Stimulated activated naive CD8-positive, alpha-beta T cell treated with anti-CD3 and anti-CD28 coated beads, Interleukin-15, amount 100 ng/mL, for 72 hours (primary cell): Measurements from ENCODE around the gene OR8B3.
"Not testable (repeated sequence)": the region's sequence is repeated elsewhere in the genome, so short reads cannot be mapped to it uniquely, and the experiment has no call there.

Experiments
- ATAC-seq: fragments of 150-1000 bp; cut with Tn5 transposase; 2 replicates; pipeline ENCODE4 v1.10.0; 2021; ENCODE audit warnings: mild to moderate bottlenecking, moderate library complexity
- DNase-seq, 2 donors: peaks; one replicate each; pipeline ENCODE4 v3.0.0; 2021 to 2022
- H3K27ac Mint-ChIP-seq, 2 donors: one replicate each; pipeline ENCODE4 v1.8.0; 2022; ENCODE audit warnings: mild to moderate bottlenecking in 2 of 2, mixed read lengths in 2 of 2, moderate library complexity in 2 of 2
- H3K27me3 Mint-ChIP-seq: one replicate; pipeline ENCODE4 v1.8.0; 2022; ENCODE audit warnings: mixed read lengths
- H3K4me1 Mint-ChIP-seq: one replicate; pipeline ENCODE4 v1.8.0; 2022; ENCODE audit warnings: mild to moderate bottlenecking, mixed read lengths
- H3K4me3 Mint-ChIP-seq, 2 donors: one replicate each; pipeline ENCODE4 v1.8.0; 2022; ENCODE audit warnings: mild to moderate bottlenecking in 2 of 2, mixed read lengths in 2 of 2, moderate library complexity in 1 of 2
- H3K9me3 Mint-ChIP-seq, 2 donors: one replicate each; pipeline ENCODE4 v1.8.0; 2022; ENCODE audit warnings: mixed read lengths in 2 of 2

The OR8B3 gene, protein sequence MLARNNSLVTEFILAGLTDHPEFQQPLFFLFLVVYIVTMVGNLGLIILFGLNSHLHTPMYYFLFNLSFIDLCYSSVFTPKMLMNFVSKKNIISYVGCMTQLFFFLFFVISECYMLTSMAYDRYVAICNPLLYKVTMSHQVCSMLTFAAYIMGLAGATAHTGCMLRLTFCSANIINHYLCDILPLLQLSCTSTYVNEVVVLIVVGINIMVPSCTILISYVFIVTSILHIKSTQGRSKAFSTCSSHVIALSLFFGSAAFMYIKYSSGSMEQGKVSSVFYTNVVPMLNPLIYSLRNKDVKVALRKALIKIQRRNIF

DNA sequence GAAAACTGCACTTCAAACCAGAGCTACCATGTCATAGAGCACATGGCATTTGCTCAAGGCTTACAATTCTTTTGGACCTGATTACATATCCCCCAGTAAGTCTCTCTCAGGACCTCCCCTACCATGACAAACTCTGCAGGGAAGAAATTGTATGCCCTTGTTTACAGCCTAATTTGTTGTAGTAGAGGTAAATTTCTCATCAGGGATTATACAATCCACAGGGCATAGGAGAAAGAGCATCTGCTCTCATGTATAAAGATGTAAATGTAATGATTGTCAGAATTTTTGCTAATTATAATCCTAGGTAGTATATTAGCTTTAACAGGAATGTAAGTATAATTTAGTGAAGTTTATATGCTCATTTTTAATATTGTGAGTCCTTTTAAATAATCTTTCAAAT, at the start of gene OR8B3:
OR8B3 (minus strand) TSS at position 101 of the 400 bp plus-strand sequence. CDS start 1,673 bp downstream, outside the sequence.
- Mint-ChIP-seq H3K27me3 (no peaks in the 10 kb centered on the region), H3K4me3 (no peak within 1 kb of the TSS), H3K27ac (no peak within 1 kb of the TSS), H3K4me1 (no peaks in the 10 kb centered on the region), H3K9me3 (no peaks in the 10 kb centered on the region)
- ATAC-seq (no peak), DNase-seq (no peak)

DNA sequence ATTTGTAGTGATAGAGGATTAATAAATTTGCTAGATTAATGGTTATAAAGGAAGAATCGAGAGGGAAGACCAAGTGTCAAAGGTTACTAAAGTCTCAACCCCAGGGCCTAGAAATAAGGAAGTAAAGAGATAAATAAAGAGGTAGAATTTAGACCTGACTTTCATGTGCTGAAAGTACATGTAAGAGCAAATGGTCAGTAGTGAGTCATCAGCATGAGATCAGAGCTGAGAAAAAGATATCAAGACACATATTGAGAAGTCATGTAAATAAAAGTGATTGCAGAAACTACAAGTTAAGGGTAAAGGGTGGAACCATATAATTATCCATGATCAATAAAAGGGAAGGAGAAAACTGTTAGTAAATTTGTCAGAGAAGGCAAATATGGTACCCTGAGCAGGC, 48.1 kb upstream of the OR8B3 start:
- Mint-ChIP-seq H3K27me3 (peaks cover 8% of the 10 kb centered on the region), H3K27ac (no peak overlapping the region), H3K4me1 (no peaks in the 10 kb centered on the region), H3K9me3 (peaks cover 5 to 9% of the 10 kb centered on the region in 2 donors), H3K4me3 (no peak overlapping the region)
- DNase-seq (no peak), ATAC-seq (no peak)

DNA sequence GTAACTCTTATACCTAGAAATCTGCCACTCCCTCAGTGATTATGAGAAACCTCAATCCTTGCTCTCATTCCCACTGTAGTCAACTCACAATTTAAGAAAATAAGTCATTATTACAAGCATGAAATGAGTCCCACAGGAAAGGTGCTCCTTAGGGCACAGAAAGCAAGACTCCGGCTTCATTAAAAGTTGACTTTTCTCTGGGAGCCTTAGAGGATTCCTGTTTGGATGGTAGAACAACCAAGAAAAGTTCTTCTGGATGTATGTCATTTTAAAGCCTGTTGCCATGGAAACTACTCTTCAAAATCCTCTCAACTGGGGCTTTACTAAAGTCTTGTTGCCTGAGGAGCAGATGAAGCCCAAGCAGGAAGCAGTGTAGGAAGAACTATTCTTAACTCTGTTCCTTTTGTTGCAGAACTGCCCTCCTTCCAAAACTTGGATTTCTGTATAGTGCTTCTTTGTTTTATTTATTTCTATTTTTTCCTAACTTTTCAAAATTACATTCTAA, 46.9 kb upstream of the OR8B3 start, which contains the start of gene OR8B8:
OR8B8 (minus strand) TSS at position 51 of the 505 bp plus-strand sequence. CDS start 4,611 bp downstream, outside the sequence.
- H3K4me3 Mint-ChIP-seq = no peak within 1 kb of the TSS

DNA sequence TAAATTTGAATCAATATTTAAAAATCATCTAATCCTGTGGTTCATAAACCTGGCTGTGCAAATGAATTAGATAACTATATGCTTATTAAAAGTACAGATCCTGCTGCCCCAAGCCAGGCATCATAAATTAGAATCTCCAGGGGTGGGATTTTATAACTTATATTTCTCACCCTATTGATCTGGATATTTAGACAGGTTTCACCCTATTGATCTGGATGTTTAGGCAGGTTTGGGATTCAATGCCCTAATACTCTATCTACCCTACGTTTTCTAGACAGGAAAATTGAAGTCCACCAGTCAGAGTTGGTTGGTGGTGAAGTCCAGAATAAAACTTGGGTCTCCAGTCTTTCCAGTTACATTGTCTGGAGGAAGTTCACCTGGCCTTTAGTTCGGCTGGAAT, 44.0 kb upstream of the OR8B3 start:
- DNase-seq = no peak
- H3K27me3 Mint-ChIP-seq = peaks cover 35% of the 10 kb centered on the region
- no peak overlapping the region for H3K4me3 Mint-ChIP-seq
- H3K9me3 Mint-ChIP-seq = peaks cover 4 to 11% of the 10 kb centered on the region in 2 donors
- no peaks in the 10 kb centered on the region for H3K4me1 Mint-ChIP-seq
- H3K27ac Mint-ChIP-seq = no peak overlapping the region
- ATAC-seq = no peak

More for the DNA sequence above, 46.9 kb upstream of the OR8B3 start, which contains the start of gene OR8B8:
- Mint-ChIP-seq H3K9me3 (peaks cover 0 to 2% of the 10 kb centered on the region in 2 donors), H3K27me3 (peaks cover 14% of the 10 kb centered on the region), H3K27ac (no peak within 1 kb of the TSS), H3K4me1 (no peaks in the 10 kb centered on the region)
- no peak for ATAC-seq
- DNase-seq = no peak

DNA sequence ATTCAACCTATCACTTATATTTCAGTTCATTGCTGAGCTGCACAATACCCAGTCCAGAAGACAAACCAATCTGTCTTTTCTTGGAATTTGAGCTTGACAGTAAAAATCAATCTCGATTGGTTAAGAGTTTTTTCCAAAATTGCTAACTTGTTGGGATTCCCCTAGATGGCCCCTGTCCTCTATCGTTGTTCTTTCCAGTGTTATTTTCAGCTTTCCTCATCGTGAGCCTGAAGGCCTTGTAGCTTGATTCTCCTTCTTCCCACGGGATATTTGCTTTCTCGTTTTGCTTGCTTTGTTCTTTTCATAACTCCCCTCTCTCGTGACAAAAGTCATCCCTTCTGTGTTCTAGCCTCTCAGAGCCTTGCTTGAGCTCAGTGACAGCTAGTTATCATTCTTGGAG, 43.6 kb upstream of the OR8B3 start:
- Mint-ChIP-seq H3K27me3 (peaks cover 35% of the 10 kb centered on the region), H3K4me3 (no peak overlapping the region), H3K9me3 (peaks cover 4 to 11% of the 10 kb centered on the region in 2 donors), H3K27ac (no peak overlapping the region), H3K4me1 (no peaks in the 10 kb centered on the region)
- DNase-seq (no peak), ATAC-seq (no peak)

DNA sequence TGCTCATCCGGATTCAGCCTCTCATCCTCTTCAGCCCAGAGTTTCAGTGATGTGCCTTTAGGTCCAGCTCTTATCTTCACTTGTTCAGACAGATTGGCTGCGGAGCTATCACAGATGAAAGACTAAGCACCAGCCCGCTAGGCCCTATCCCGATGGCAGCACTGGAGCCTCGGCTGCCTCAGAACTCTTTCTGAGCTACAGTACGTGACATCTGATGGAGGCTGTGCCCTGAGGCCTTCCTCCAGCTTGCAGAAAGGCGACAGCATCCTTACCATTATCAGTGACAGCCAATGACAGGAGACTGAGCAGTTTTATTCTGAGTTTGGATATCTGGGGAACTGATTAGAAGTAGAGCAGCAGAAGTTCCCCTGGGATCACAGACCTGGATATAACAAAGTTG, 42.7 kb upstream of the OR8B3 start:
- Mint-ChIP-seq H3K27me3 (peaks cover 35% of the 10 kb centered on the region), H3K4me3 (no peak overlapping the region), H3K9me3 (peaks cover 4 to 11% of the 10 kb centered on the region in 2 donors), H3K27ac (no peak overlapping the region), H3K4me1 (no peaks in the 10 kb centered on the region)
- ATAC-seq (no peak), DNase-seq (no peak)

DNA sequence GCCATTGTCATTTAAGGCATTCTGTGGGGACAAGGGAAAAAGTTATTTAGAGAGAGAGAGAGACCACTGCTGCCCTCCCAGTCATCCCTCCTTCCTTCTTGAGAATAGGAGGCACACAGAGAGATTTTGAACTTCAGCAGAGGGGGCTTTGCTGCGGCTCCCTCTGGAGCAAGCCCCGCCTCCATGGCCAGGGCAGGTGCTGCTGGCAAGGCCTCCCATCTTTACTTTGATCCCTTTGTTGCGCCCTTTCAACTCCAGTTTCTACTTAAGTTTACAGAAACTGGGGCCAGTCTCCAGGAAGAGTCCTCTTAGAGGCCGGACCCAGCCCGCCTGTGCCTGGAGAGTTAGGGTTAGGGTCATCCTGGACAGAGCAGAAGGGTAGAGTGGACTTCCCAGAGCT, 42.3 kb upstream of the OR8B3 start:
- ATAC-seq (no peak), DNase-seq (no peak)
- Mint-ChIP-seq H3K27me3 (peaks cover 35% of the 10 kb centered on the region), H3K9me3 (peaks cover 4 to 11% of the 10 kb centered on the region in 2 donors), H3K4me3 (no peak overlapping the region), H3K27ac (no peak overlapping the region), H3K4me1 (no peaks in the 10 kb centered on the region)

DNA sequence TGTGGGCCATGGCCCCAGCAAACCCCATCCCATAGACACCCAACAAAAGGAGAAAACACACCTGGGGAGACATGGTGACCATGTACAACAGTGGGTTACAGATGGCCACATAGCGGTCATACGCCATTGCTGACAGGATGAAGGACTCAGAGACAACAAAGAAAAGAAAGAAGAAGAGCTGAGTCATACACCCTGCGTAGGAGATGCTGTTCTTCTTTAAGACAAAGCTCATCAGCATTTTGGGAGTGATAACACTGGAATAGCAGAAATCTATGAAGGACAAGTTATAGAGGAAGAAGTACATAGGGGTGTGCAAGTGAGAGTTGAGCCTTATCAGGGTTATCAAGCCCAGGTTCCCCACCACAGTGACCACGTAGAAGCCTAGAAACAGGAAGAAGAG, 41.8 kb upstream of the OR8B3 start:
- H3K27me3 Mint-ChIP-seq = peaks cover 35% of the 10 kb centered on the region
- H3K9me3 Mint-ChIP-seq = peaks cover 4 to 11% of the 10 kb centered on the region in 2 donors
- H3K27ac Mint-ChIP-seq = no peak overlapping the region
- DNase-seq (no peak), ATAC-seq (no peak)
- H3K4me3 Mint-ChIP-seq = no peak overlapping the region
- H3K4me1 Mint-ChIP-seq = no peaks in the 10 kb centered on the region

DNA sequence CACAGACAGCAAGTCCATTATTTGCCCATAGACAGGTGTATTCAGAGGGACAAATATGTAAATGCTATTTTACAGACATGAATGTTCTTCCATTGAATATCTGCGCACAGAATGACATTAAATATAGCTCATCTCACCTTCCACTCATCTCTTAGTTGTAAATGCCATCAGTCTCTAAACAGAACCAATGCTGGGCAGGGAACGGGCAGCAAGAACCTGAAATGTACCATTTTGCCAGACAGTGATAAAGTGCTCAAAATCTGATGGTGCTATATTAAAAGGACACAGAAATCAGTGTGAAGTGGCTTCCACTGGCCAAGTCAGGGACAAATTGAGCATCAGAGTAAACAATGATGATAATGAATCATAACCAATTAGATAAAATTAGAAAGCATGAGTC, 35.9 kb upstream of the OR8B3 start:
- H3K4me3 Mint-ChIP-seq = no peak overlapping the region

DNA sequence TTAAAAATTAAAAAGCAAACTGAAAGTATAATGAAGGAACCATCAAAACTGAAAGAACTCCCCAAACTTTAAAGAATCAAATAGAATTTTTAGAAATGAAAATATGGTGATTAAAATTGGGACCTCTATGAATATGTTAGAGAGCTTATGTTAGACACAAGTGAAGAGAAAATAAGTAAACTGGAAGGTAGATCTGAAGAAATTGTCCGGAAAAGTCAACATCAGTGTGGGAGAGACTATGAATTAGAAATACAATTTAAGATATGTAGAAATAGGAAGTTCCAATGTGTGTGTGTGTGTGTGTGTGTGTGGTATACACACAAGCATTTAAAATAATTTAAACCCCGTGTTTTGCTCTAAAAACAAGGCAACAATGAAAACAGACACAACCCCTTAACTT, 30.8 kb upstream of the OR8B3 start:
- Mint-ChIP-seq H3K4me1 (no peaks in the 10 kb centered on the region), H3K4me3 (no peak overlapping the region), H3K27me3 (peaks cover 11% of the 10 kb centered on the region), H3K27ac (no peak overlapping the region), H3K9me3 (no peaks in the 10 kb centered on the region)
- no peak for ATAC-seq
- no peak for DNase-seq

More for the DNA sequence above, 35.9 kb upstream of the OR8B3 start:
- ATAC-seq = no peak
- DNase-seq = no peak
- peaks cover 28% of the 10 kb centered on the region for H3K27me3 Mint-ChIP-seq
- no peak overlapping the region for H3K27ac Mint-ChIP-seq
- H3K4me1 Mint-ChIP-seq = no peaks in the 10 kb centered on the region
- no peaks in the 10 kb centered on the region for H3K9me3 Mint-ChIP-seq

DNA sequence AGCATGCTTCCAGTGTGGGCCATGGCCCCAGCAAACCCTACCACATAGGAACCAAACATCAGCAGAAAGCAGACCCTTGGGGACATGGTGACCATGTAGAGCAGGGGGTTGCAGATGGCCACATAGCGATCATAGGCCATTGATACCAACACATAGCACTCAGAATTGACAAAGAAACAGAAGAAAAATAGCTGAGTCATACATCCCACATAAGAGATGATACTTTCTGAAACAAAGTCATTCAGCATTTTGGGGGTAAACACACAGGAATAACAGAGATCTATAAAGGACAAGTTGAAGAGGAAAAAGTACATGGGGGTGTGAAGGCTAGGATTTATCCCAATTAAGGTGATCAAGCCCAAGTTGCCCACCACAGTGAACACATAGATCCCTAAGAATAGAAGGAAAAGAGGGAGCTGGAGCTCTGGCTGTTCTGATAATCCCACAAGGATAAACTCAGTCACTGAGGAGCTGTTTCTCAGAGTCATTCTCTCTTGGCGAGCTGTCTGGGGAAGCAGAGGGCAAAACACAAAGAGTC, 25.6 kb upstream of the OR8B3 start, which contains the start of gene OR8B4:
OR8B4 (minus strand) TSS at position 488 of the 538 bp plus-strand sequence; CDS start at position 488, 0 bp downstream.
- Mint-ChIP-seq H3K4me3 (no peak within 1 kb of the TSS), H3K9me3 (no peaks in the 10 kb centered on the region)
- ATAC-seq = no peak

DNA sequence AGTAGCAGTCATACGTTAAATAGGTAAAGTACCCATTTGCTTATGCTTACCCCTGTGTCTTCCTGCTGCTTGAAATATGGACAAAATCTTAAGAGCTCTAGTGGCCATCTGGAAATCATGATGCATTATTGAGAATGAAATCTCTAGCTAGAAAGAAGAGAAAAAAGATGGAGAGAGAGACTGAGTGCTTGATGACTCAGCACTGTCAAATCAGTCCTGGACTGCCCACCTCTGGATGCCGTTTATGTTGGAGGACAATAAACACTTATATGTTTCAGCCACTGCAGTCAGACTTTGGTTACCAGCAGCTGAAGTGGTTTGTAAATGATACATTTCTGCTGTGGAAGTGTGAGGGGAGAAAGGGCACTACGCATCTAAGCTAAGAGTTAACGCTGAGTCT, 22.2 kb upstream of the OR8B3 start:
- Mint-ChIP-seq H3K27ac (no peak overlapping the region), H3K4me3 (no peak overlapping the region), H3K27me3 (peaks cover 47% of the 10 kb centered on the region), H3K9me3 (no peaks in the 10 kb centered on the region), H3K4me1 (no peaks in the 10 kb centered on the region)
- DNase-seq (no peak), ATAC-seq (no peak)

More for the DNA sequence above, 25.6 kb upstream of the OR8B3 start, which contains the start of gene OR8B4:
- peaks cover 47% of the 10 kb centered on the region for H3K27me3 Mint-ChIP-seq
- H3K4me1 Mint-ChIP-seq = no peaks in the 10 kb centered on the region
- no peak within 1 kb of the TSS for H3K27ac Mint-ChIP-seq
- DNase-seq = no peak

DNA sequence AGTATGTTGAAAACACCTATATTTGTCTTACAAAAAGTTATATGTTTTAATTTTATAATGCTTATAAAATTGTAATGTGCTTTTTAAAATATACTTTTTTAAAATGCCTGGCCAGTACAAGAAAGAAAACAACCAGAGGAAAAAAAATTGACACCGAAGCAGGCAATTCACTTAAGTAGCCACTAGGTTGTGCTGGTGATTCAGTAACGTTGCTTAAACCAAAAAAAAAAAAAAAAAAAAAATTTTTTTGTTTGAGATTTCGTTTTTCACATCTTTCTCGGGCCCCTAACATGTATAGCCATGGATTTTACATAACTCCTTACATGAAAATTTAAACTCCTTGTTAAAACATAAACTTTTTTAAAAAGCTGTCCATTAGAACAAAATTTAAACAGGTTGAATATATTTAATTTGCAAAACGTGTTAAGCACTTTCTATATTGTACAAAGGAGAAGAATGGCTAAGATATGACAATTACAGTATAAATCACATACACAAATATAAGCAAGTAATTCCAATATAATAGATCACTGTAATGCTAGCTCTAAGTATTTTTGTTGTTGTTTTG, 16.6 kb upstream of the OR8B3 start:
- Mint-ChIP-seq H3K4me3 (no peak overlapping the region), H3K9me3 (no peaks in the 10 kb centered on the region), H3K27me3 (peaks cover 18% of the 10 kb centered on the region), H3K4me1 (no peaks in the 10 kb centered on the region), H3K27ac (no peak overlapping the region)
- ATAC-seq = no peak
- no peak for DNase-seq

DNA sequence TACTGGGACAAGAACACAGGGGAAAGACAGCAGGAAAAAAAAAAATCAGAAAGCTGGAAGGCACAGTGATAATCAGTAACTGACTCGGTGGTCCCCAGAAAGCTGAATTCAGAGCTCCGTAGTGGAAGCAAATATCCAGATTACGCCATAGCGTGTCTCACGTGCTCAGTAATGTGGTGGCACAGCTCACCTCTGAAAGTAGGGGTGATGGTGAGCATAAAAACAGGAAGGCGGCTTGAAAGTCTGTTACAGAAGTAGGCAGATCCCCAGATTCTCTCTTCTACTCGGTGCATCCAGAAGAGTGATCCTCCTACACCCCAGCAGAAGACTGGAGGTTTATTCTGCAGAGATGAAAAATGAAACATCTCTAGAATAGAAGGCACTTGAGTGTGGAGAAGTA, 11.1 kb upstream of the OR8B3 start:
- Mint-ChIP-seq H3K27ac (no peak overlapping the region), H3K4me1 (no peaks in the 10 kb centered on the region), H3K4me3 (no peak overlapping the region), H3K9me3 (no peaks in the 10 kb centered on the region), H3K27me3 (peaks cover 35% of the 10 kb centered on the region)
- ATAC-seq (no peak), DNase-seq (no peak)

DNA sequence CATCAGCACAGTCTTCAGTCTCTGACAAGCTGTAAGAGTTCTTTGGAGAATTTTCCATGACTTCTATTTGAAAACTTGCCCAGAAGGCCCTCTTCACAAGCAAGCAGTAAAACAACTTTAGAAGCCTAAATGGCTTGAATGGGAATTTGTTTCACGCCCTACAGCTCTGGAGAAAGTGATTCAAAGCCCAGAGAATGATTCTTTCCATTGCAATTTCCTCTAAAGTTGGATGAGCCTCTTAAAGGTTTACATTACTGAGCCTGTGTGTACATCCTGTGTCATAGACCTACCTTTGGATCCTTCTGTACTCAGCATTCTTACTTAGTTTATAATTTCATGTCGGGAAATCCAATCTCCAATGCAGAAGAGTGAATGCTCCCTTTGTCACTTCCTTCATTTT, 6.8 kb upstream of the OR8B3 start:
- H3K9me3 Mint-ChIP-seq = no peaks in the 10 kb centered on the region

DNA sequence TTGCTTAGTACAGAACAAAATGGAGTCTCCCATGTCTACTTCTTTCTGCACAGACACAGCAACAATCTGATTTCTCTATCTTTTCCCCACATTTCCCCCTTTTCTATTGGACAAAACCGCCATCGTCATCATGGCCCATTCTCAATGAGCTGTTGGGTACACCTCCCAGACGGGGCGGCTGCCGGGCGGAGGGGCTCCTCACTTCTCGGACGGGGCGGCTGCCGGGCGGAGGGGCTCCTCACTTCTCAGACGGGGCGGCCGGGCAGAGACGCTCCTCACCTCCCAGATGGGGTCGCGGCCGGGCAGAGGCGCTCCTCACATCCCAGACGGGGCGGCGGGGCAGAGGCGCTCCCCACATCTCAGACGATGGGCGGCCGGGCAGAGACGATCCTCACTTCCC, 4.4 kb upstream of the OR8B3 start:
- H3K27me3 Mint-ChIP-seq, H3K4me1 Mint-ChIP-seq, H3K27ac Mint-ChIP-seq, ATAC-seq, DNase-seq, H3K9me3 Mint-ChIP-seq, H3K4me3 Mint-ChIP-seq: not testable (repeated sequence)

More for the DNA sequence above, 6.8 kb upstream of the OR8B3 start:
- H3K27ac Mint-ChIP-seq = no peak overlapping the region
- DNase-seq (no peak), ATAC-seq (no peak)
- H3K4me1 Mint-ChIP-seq = no peaks in the 10 kb centered on the region
- peaks cover 25% of the 10 kb centered on the region for H3K27me3 Mint-ChIP-seq
- no peak overlapping the region for H3K4me3 Mint-ChIP-seq
